H1 (cell line): Measurements from ENCODE around the gene ALDH7A1. TPM values are rescaled to one million over a fixed set of nuclear protein-coding genes. Genes with fewer than 3 reads are reported as not detected.

Experiments
- BCL11A ChIP-seq, 2 experiments: IDR thresholded peaks; one replicate each; pipeline ENCODE4 v1.6.1; 2011; ENCODE audit warnings: low read depth in 2 of 2, low read length in 2 of 2, mild to moderate bottlenecking in 2 of 2
- CTBP2 ChIP-seq: IDR thresholded peaks from 2 replicates; pipeline ENCODE4 v1.7.0; 2011; ENCODE audit warnings: borderline replicate concordance, mild to moderate bottlenecking, moderate library complexity, mixed read lengths, low read length; ENCODE audit not compliant: insufficient read depth, insufficient read length
- EGR1 ChIP-seq: IDR thresholded peaks from 2 replicates; pipeline ENCODE4 v1.6.1; 2011; ENCODE audit warnings: low read depth, low read length, borderline replicate concordance
- HDAC6 ChIP-seq: IDR thresholded peaks from one replicate; pipeline ENCODE4 v1.7.1; 2012; ENCODE audit warnings: low read depth, mild to moderate bottlenecking, inconsistent platforms, low read length, moderate library complexity
- NANOG ChIP-seq: IDR thresholded peaks from 2 replicates; pipeline ENCODE4 v1.6.1; 2011; ENCODE audit warnings: low read length, low read depth, mild to moderate bottlenecking, inconsistent platforms; ENCODE audit not compliant: insufficient read depth, poor library complexity, severe bottlenecking
- PHF8 ChIP-seq: fragments of 200-600 bp; sonication (generic); conservative IDR thresholded peaks from 2 replicates; pipeline ENCODE4 v1.7.1; 2012; ENCODE audit warnings: low read depth, mild to moderate bottlenecking, inconsistent platforms, low read length, moderate library complexity
- RAD21 ChIP-seq, 2 experiments: IDR thresholded peaks in 1 of 2; conservative IDR thresholded peaks in 1 of 2; 2 replicates each; pipeline ENCODE4 v1.6.1; 2011; ENCODE audit warnings: low read depth in 2 of 2, low read length in 2 of 2, improper control_type of control experiment in 1 of 2, inconsistent platforms in 1 of 2, mild to moderate bottlenecking in 1 of 2, moderate library complexity in 1 of 2
- RBBP5 ChIP-seq: IDR thresholded peaks from 2 replicates; pipeline ENCODE4 v1.7.1; 2012; ENCODE audit warnings: low read depth, mild to moderate bottlenecking, inconsistent platforms, low read length, moderate library complexity, borderline replicate concordance
- SAP30 ChIP-seq: fragments of 300-600 bp; sonication (generic); IDR thresholded peaks from 2 replicates; pipeline ENCODE4 v1.7.1; 2012; ENCODE audit warnings: low read length, moderate library complexity, mild to moderate bottlenecking, inconsistent platforms; ENCODE audit not compliant: insufficient read depth, insufficient replicate concordance
- polyA plus RNA-seq, 7 experiments: library from polyadenylated mRNA; depleted of rRNA in 3 of 7; stranded (reverse) in 5 of 7; unstranded in 2 of 7; fragments of >200 nt in 5 of 7; fragments of 200-250 nt in 2 of 7; gene quantifications; 1 replicate in 5 of 7; 2 replicates in 1 of 7; 4 replicates in 1 of 7; pipeline versions ENCODE4 v1.2.1 to v1.2.3, GENCODE V29; 2011 to 2013; ENCODE audit warnings: missing spikeins in 2 of 7, mixed read lengths in 2 of 7
- total RNA-seq: library from RNA; stranded (reverse); fragmentation: NEBNext Ultra II Directional; extraction: Animal tissue kit (Norgen Biotek cat#: 25700); gene quantifications from 2 replicates; pipeline ENCODE4 v1.2.1, GENCODE V29; 2021
- TF ChIP-seq, protein P1 (sequence below): IDR thresholded peaks from 2 replicates; pipeline ENCODE4 v1.6.1; 2011; ENCODE audit warnings: low read depth, mild to moderate bottlenecking, low read length; ENCODE audit not compliant: insufficient read depth
- TF ChIP-seq, protein P2 (sequence below), 3 experiments: IDR thresholded peaks; 1 replicate in 2 of 3; 2 replicates in 1 of 3; pipeline versions ENCODE4 v1.5.1 to v1.6.1; 2011; ENCODE audit warnings: low read length in 3 of 3, mild to moderate bottlenecking in 3 of 3, inconsistent platforms in 2 of 3, low read depth in 1 of 3, moderate library complexity in 1 of 3; ENCODE audit not compliant: insufficient read depth in 1 of 3; ENCODE audit errors: control extremely low read depth in 1 of 3

Gene ALDH7A1
- total and polyA plus RNA-seq, 2 of the 8 experiments (the other 6 are each of a cell fraction or from before 2014, with no cell fraction given): 99.6 to 225 TPM

DNA sequence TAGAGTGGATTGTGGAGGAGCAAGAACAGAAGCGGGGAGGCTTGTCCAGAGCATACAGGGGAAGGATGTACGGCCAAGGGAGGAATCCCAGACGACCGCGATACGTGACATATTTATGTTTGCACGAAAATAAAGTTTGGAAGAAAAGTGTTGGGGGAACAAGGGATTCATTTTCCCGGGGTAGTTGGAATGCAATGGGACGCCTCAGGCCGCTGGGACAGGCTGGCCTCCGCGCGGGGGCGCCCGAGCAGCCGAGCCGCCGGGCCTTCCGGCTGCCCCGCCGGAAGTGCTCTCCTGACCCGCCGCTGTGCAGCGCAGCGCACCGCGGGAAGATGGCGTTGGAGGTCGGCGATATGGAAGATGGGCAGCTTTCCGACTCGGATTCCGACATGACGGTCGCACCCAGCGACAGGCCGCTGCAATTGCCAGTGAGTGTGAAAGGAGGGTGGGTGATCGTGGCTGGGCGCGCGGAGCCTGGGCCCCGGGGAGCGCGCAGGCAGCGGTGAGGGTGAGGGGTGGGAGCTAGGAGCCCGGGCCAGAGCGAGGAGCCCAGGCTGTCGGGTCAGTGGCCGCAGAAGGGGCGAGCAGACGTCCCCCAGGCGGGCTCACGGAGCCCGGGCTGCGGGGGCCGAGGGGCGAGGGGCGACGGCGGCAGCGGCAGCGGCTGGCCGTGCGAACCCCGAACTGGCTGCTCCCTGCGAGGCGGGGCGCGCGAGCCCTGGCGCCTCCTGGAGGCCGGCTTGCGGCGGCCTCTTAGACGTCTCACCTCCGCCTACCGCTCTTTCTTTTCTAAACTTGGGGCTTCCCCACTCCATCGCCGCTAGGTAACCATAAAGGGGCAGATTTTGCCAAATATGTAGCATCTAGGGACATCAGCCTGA is 5.9 kb upstream of the ALDH7A1 start, which contains the start of gene PHAX (continued):
- TF ChIP-seq BCL11A (IDR thresholded peaks at IDR 0.05; ENCODE audit: low read depth in 2 of 2, low read length in 2 of 2): no peak
- TF ChIP-seq RAD21 (IDR thresholded peaks at IDR 0.05 in 1 of 2, conservative IDR thresholded peaks at IDR 0.05 in 1 of 2; ENCODE audit: low read depth in 2 of 2, low read length in 2 of 2): peak; percentile 3 to 26; a peak in 2 of 4 replicates
- TF ChIP-seq CTBP2: no peak
- TF ChIP-seq, protein P1, sequence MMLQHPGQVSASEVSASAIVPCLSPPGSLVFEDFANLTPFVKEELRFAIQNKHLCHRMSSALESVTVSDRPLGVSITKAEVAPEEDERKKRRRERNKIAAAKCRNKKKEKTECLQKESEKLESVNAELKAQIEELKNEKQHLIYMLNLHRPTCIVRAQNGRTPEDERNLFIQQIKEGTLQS: no peak
- TF ChIP-seq SAP30: no peak
- peak; percentile 84 for TF ChIP-seq RBBP5
- peak; percentile 95 for TF ChIP-seq PHF8
- no peak for TF ChIP-seq EGR1
- no peak for TF ChIP-seq HDAC6
- TF ChIP-seq, protein P2, sequence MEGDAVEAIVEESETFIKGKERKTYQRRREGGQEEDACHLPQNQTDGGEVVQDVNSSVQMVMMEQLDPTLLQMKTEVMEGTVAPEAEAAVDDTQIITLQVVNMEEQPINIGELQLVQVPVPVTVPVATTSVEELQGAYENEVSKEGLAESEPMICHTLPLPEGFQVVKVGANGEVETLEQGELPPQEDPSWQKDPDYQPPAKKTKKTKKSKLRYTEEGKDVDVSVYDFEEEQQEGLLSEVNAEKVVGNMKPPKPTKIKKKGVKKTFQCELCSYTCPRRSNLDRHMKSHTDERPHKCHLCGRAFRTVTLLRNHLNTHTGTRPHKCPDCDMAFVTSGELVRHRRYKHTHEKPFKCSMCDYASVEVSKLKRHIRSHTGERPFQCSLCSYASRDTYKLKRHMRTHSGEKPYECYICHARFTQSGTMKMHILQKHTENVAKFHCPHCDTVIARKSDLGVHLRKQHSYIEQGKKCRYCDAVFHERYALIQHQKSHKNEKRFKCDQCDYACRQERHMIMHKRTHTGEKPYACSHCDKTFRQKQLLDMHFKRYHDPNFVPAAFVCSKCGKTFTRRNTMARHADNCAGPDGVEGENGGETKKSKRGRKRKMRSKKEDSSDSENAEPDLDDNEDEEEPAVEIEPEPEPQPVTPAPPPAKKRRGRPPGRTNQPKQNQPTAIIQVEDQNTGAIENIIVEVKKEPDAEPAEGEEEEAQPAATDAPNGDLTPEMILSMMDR (IDR thresholded peaks at IDR 0.05; ENCODE audit: control extremely low read depth in 1 of 3, insufficient read depth in 1 of 3, low read depth in 1 of 3, low read length in 3 of 3): peak; percentile 74 to 81 (median 80)
- TF ChIP-seq NANOG: no peak
